Measurements from ENCODE around the gene CACNA2D3.

Gene CACNA2D3

GRCh38 chr3:54127499-54128056 is 5.2 kb downstream of the CACNA2D3 start:
- DNase-seq (ENCODE audit: low read depth), result no peak

- DNase-seq (ENCODE audit: low read depth), result no peak
Observed at GRCh38 chr3:54131026-54131605, 8.8 kb downstream of the CACNA2D3 start.

DNA sequence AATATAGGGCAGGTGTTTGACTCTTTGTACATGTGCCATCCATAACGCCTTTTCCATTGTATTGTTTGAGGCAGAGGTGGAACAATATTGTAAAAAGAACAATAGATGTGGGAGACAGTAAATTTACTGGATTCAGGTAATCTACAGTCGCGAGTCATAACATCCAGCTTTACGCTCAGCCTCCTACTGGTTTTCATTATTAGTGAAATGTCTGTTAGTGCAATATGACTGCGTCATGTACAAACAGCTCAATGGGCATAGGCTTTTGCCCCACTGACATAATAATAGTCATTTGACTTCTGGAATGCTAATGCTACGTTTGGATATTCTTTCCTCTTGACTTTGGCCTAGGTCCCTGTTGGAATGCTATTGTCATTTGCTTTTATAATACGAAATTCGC is 9.5 kb downstream of the CACNA2D3 start:
- no peak for DNase-seq (ENCODE audit: low read depth)

GRCh38 chr3:54132685-54133084 is 10.3 kb downstream of the CACNA2D3 start:
- no peak for DNase-seq (ENCODE audit: low read depth)

- no peak for DNase-seq (ENCODE audit: low read depth)
Observed at GRCh38 chr3:54133196-54133595, 10.8 kb downstream of the CACNA2D3 start.

GRCh38 chr3:54134155-54134554 is 11.8 kb downstream of the CACNA2D3 start:
- no peak for DNase-seq (ENCODE audit: low read depth)

DNA sequence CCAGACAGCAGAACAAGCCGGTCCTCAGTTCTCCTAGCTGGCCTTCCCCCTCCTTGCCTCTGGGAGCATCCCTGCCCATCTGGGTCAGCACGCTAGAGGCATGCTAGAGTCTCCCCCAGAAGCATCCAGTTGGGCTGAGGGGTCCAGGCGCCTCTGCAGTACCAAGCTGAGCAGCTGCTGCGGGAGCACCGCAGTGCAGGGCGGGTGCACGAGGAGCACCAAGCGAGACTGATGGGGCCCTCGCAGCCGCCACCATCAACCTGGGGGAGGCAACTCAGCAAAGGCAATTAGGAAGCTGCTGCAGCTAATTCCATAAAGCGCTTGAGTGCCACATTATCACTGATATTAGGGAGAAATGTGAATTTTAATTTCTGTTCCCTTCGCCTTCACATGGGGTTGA is 12.4 kb downstream of the CACNA2D3 start:
- DNase-seq (ENCODE audit: low read depth), result no peak

- DNase-seq (ENCODE audit: low read depth), result no peak
Observed at GRCh38 chr3:54137311-54137710, 15.0 kb downstream of the CACNA2D3 start.

DNA sequence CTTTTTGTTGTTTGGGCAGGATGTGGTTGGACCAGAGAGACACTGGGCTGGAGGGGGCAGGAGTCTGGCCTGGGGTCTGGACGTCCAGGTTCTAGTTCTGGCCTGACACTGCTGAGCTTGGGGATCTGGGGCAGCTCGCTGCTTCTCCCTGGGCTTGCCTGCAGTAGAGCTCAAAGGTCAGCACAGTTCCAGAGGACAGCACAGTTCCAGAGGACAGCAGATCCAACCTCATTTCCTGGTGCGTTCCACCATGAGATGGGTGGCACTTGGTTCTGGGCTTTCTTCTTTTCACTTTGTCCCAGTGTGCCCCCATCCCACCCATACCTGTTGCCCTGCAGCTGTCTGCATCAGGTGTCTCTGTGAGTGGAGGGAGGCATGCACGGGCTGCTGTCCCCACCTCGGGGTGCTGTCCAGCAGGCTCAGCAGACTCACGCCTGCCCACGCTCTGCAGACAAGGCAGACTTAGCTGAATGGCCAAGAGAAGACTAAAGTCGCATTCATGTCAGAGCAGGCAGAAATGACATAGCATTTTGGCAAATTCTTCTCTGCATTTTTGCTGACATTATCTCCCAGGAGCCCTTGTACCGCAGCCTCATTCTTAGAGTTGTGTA is 16.7 kb downstream of the CACNA2D3 start:
- DNase-seq (ENCODE audit: low read depth), result no peak

DNA sequence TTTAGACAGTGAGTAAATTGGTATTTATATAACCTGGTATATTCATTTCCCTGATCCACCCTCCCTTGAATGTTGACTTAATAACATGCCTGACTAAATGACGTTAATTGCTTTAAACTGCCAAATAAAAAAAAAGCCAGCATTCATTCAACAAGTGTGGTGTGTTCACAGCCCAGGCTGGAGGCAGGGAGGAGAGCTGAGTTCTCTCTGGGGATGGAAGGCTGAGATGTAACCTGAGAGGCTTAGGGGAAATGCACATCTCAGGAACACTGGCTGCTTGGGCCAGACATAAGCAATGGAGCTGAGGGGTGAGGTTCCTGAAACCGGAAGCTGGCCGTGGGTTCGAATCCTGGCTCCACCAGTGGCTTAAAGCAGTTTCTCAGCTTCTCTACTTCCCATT is 17.3 kb downstream of the CACNA2D3 start:
- no peak for DNase-seq (ENCODE audit: low read depth)

DNA sequence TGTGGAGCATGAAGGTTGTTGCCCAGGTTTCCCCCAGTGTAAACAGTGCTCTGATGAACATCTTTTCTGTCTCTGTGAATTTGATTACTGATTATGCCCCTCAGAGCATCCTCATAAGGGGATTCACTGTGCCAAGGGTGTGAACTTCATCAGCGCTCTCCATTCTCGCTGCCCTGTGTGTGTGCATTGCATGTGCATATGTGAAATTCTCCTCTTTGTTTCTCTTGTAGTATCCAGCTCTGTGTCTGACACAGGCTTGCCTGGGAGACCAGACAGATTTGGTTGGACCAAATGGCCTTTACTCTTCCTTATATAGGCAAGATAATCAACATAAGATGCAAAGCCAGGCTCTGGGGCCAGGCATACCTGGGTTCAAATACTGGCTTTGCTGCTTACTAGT is 21.9 kb downstream of the CACNA2D3 start:
- DNase-seq (ENCODE audit: low read depth), result no peak

GRCh38 chr3:54146506-54147239 is 24.3 kb downstream of the CACNA2D3 start:
- peak; percentile 50 for DNase-seq (ENCODE audit: low read depth)

GRCh38 chr3:54150864-54151467 is 28.6 kb downstream of the CACNA2D3 start:
- no peak for DNase-seq (ENCODE audit: low read depth)

DNA sequence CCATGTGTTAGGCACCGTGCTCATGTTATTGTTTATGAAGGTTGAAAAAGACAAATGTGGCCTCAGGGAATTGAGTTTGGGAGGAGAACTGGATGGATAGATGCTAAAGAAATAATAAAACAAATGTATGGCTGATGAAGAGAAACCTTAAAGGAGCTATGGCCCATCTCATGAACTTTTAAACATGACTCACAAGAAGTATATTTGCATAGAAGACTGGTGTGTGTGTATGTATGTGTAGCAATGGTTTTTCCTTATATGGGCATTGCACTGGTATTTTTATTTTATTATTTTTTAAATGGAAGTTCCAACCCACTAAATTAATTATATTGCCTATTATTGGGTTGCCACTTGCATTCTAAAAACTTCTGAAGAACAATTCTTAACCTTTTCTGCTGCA is 31.1 kb downstream of the CACNA2D3 start:
- no peak for DNase-seq (ENCODE audit: low read depth)

DNA sequence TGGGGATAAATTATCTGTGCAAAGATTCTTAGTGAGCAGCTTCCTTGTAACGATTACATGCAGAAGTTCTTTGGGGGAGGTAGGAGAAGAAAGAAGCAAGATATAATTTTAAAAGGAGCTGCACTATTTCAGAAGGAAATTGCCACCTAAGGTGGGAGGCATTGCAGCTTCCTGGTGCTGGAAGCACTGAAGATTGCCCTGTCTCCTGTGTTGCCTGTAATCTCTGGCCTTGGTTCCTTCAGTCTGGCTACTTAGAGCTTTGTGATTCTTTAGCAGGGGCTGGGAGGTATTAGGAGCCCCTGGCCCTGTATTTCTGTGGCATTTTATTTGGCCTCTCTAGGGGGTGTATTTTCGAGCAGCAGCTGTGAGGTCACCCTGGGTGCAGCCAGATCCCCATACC is 35.5 kb downstream of the CACNA2D3 start:
- DNase-seq (ENCODE audit: low read depth), result no peak

DNA sequence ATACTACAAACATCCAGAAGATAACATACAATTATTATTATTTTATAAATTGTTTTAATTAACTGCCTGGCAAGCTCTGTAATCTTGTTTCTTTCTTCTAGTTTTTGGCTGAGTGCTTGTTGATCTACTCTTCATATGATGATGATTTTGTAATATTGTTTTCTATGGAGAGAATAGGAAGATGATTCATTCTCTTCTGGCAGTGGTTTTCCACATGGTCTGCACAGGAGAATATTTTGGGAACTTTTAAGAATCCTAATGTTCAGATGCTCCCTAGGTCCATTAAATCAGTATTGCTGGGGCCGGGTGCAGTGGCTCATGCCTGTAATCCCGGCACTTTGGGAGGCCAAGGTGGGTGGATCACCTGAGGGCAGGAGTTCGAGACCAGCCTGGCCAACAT is 37.6 kb downstream of the CACNA2D3 start:
- DNase-seq (ENCODE audit: low read depth), result peak; percentile 12

DNA sequence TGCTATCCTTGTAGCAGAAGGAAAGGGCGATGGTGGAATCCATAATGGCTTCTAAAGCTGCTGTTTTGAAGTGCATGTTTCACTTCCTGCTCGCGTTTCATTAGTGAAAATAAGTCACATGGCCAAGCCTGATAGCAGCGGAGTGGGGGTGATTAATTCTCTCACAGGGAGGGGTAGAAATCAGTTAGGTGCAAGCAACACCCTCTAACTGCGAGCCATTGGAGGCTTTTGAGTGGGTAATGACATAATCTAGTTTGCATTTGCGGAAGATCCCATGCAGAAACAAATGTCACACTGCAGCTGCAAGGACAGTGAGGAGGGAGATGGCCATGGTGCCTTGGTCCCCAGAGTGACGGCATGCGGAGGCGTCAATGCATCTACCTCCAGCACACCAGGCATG is 41.1 kb downstream of the CACNA2D3 start:
- no peak for DNase-seq (ENCODE audit: low read depth)

DNA sequence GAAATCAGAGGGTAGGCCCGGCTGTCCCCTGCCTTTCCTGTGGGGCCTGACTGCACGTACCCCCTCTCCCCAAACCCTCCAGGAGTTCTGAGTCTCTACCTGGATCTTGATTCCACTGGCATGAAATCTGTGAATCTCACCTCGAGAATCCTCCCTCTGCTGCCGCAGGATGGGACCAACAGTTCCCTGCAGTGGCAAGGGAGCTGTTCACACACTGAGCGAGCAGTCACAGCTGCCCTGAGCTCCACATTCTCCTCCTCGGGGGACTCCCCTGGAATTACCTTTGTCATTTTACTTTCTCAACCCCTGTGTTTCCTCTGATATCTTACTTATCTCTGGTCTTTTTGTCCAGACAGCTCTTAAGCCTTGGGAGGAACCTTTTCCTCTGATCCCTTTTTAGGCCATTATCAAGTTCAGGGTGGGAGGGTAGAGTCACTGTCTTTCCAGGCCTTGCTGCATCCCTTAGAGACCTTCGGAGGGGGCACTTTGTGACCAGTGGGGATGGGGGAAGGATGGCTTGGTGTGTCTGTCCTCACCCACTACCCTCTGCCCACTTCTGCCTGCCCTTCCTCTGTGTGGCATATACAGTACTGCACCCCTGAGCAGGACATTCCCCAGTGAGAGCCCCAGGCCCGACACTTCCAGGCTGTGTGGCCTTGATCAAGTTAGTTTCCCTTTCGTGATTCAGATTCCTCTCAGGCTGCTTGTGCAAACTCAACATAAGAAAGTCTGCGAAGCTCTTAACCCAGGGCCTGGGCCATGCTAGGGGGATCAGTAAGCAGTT is 42.0 kb downstream of the CACNA2D3 start:
- no peak for DNase-seq (ENCODE audit: low read depth)

DNA sequence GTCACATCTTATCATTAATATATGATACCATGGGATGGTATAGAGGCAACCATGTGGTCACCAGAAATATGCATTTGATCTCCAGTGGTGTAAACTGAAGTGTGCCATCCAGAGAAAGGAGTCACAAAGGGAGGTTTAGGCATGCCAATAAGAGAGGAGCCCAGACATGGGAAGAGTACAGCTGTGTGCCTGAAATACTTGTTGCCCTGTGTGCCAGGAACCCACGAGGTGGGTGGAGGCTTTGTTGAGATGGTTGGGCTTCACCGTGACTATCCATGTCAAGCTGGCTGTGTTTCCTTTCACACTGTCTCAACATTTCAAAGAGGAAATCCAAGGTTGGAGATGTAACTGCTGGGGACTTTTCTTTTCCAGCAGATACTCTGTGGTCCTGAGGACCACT is 43.5 kb downstream of the CACNA2D3 start:
- no peak for DNase-seq (ENCODE audit: low read depth)

DNA sequence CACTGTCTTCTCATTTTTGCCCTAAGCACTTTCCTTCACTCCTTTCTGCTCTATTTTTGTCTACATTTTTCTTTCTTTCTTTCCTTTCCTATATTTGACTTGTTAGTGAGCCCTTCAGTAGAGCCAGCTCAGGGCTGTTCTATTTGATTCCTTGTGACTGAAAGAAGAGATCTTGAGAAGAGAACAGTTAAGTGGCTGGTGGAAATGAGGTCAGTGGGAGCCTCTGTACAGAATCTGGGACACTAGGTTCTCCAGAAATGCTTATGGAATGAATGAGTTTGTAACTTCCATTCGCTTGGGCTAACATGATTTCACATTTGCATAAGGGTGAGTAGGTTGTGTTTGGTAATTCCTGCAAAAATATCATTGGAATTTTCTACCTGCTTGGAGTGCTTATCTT is 45.6 kb downstream of the CACNA2D3 start:
- DNase-seq (ENCODE audit: low read depth), result no peak

DNA sequence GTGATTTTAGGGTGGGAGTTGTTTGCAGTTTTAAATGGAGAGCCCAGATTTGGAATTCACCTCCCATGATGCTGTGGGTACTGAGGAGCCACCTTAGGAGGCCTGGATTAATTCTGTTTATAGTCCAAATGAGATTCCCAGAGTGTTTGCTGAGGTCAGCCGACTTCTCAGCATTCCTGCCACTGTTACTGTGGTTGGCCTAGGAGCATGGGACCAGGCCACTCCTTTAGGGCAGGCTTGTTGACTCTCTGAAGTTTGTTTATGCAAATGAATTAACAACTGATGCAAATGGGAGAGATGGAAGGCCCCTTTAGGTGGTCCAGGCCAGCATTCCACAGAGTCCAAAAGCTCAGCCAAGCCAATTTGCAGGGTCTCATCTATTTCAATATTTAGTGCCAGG is 46.1 kb downstream of the CACNA2D3 start:
- DNase-seq (ENCODE audit: low read depth), result no peak

DNA sequence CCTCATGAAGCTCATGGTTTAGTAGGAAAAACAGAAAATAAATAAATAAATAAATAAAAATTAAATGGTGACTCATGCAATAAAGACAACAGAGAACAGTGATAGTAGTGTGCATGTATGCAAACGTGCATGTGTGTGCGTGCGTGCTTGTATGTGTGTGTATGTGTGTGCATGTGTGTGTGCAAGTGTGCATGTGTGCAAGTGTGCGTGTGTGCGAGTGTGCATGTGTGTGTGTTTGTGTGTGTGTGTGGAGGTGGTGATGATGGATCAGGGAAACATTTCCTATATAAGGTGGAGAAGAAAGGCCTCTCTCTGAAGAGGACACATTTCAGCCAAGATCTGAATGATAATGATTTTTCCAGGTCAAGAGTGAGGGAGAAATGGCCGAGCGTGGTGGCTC is 47.2 kb downstream of the CACNA2D3 start:
- no peak for DNase-seq (ENCODE audit: low read depth)

Data from fibroblast of gingiva (primary cell).